Measurements from ENCODE around the gene FOXN4.

Gene FOXN4

DNA sequence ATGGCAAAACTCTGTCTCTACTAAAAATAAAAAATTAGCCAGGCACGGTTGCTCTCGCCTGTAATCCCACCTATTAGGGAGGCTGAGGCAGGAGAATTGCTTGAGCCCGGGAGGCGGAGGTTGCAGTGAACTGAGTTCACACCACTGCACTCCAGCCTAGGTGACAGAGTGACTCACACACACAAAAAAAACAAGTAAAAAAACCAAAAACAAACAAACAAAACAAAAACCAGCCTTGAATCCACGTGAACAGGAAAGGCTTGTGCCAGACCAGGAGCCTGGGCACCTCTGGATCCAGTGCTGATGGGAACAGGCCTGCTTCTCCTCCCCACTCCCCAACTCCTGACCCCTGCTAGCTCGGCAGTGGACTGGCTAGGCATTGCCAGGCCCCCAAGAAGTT lies 3.5 kb downstream of the FOXN4 start:
- DNase-seq: no peak

DNA sequence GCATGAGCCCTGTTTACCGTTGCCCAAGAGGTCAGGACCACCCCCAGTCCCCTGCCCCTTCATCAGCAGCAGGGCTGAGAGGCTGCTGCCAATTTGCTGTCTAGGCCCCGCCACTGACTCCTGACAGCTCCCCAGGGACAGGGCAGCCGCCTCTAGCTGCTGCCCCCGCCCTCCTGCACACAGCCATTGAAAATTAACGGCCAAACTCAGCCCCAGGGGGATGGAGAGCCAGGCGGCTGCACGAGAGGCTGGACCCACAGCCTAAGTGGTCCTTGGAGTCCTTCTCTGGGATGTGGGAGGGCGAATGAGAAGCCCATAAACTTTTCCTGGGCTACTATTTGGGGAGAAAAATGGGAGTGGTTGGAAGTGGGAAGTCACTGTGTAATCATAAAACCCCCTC lies 4.6 kb downstream of the FOXN4 start:
- DNase-seq: no peak

DNA sequence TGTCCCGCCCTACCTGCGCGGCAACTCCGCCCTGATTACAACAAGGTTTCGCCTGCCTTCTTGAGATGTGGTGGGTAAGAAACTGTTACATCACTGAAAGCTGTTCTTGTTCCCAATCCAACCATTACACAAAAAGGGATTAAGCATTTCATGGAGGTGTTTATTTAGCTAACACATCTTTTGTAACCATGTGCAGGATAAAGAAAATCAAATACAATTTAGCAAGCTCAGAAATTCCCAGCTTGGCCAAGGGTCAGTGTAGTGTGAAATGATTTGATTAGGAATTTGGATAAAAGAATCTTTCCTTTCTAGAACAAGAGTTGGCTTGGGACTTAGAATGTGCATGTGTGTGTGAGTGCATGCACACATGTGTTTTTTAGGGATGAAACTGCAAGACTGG lies 6.3 kb downstream of the FOXN4 start:
- DNase-seq: no peak

DNA sequence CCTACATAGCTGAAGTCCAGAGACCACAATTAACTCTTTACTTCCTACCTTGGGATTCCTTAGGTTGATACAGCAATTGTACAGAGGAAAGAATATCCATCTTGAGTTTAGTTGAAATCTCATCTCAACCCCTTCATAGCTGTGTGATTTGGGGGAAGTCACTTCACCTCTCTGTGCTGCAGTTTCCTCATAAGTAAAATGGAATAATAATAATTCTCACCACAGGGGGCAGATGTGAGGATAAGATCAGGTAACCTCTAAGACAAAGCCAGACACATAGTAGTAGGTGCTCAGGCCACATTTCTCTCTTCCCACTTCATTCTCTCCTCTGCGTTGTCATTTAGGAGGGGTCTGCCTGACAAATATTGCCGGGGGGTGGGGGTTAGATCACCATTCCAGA lies 6.7 kb downstream of the FOXN4 start:
- no peak for DNase-seq

DNA sequence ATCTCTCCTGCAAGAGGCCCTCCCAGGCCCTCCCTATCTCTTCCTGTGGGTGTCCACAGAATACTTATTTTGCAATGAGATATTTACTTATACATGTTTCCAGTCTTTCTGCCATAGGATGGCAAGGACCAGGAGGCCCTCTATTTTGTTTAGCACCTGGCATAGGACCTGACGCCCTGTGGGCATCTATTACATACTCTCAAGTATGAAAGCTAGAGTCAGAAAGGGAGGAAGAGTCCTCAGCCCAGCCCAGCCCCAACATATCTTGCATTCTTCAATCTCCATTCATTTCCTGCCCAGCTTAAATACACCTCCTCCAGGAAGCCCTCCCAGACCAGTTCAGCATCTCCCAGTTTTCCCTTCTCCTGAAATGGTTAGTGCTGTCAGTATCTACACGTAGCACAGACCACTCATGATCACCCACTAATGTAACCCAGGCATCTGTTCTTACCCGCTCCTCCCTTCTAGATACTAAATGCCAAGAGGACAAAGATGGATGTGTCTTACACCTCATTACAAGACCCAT lies 7.4 kb downstream of the FOXN4 start:
- DNase-seq: no peak

DNA sequence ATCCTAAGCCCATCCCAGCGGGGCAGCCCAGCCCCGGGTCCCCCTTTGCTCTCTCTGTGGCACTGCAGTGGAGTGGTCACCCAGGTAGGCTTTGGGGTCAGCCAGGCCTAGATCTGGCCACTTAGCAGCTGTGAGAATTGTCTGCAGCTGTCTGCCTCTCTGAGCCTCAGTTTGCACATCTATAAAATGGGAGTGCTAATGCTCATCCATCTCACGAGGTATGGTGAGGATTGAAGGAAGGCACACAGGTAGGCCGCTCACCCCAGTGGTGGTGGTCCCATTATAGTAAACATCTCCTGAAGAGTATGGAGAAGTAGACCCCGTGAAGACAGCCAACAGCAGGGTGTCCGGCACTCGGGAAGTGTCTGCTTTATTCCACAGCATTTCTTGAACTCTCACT lies 9.2 kb downstream of the FOXN4 start:
- no peak for DNase-seq

DNA sequence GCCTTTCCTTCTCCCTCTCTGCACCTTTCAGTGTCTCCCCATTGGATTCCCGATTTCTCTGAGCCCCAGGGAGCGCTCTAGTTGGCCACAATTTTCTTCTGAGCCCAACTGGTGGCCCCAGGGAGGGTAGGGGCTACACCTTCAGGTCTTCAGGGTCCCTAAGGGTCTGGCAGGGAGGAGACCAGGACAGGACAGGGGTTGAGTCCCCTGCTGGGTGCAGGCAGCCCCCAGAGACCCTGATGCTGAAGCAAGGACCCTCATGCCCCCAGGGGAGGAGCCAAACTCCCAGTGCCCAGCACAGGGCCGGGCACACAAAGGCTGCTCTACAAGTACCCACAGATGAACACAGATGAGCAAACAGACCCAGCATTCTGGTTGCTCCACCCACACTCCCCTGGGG lies 12.7 kb downstream of the FOXN4 start:
- no peak for DNase-seq

DNA sequence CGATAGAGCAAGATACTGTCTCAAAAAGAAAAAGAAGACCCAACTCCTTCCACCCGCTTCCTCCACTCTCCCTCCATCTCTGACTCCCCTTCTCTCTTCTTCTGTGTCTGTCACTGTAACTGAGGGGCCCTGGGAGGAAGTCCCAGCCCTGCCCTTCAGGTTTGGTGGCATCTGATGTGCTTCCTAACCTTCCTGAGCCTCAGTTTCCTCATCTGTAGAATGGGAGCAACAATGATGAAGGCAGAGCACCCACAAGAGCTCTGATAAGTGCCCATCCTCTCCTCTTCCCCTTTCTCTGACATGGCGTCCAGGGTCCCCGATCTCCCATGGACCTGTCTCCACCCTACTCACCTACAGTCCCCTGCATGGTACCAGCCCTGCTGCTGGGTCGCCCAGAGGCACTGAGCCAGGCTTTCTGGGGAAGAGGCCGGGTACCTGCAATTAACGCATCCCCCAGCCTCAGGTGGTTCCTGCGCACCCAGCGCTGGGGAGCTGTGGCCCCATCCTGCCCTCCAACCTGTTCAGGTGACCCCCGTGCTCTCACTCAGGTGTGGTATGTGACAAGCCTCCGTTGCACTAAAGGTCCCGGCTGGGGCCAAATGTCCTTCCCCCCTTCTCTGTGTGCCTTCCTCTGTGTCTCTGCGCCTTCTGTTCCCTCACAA lies 13.2 kb downstream of the FOXN4 start:
- DNase-seq: no peak

DNA sequence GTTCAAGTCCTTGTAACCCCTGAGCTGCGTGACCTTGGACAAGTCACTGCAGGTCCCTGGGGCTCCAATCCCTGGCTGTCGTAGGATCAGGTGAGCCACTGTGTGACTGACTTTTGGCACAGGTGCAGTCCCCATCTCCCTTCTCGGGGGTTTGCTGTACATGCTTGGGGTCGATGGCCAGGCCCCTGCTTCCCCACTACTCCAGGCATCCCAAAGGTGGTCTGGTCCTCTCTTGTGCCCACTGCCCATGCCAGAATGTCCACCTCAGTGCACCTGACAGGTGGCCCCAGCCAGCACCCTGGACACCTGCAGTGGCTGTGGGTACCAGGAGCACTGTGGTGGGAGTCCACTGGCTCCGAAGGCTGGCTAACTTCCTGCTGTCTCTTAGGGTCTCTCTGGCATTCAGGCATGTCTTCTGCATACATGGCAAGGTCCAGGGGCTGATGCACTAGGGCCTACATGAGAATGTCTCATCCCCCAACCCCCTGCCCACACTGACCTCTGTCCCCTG lies 14.7 kb downstream of the FOXN4 start:
- no peak for DNase-seq

DNA sequence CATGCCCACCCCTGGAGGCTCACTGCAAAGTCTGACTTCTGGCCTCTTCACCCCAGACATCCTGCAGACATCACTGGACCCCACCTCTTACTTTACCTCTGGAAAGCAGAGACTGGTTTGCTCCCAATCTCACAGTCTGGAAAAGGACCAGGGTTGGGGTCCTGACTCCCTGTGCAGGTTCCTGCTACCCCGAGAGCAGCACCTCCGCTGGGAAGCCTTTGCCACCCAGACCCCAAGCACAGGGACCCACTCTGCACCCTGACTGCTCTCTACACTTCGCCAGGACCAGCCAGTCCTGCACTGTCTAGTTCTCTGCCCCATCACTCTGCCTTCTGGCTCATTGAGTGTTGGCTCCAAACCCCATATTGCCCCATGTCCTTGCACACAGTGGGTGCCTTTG lies 16.0 kb downstream of the FOXN4 start:
- no peak for DNase-seq

DNA sequence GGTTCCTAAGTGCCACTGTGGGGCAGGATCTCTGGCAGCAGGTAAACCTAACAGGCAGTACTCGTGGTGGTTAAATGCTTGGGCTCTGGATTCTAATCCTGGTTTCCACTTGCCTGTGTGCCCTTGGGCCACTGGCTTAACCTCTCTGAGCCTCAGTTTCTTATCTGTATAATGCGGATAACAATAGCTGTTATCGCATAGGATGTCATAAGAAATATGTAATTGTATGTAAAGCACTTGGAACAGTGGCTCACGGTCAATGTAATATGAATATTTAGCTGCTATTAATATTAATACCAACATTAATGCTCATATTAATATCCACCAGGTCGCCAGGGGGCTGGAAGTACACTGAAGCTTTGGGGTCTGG lies 16.8 kb downstream of the FOXN4 start:
- no peak for DNase-seq

DNA sequence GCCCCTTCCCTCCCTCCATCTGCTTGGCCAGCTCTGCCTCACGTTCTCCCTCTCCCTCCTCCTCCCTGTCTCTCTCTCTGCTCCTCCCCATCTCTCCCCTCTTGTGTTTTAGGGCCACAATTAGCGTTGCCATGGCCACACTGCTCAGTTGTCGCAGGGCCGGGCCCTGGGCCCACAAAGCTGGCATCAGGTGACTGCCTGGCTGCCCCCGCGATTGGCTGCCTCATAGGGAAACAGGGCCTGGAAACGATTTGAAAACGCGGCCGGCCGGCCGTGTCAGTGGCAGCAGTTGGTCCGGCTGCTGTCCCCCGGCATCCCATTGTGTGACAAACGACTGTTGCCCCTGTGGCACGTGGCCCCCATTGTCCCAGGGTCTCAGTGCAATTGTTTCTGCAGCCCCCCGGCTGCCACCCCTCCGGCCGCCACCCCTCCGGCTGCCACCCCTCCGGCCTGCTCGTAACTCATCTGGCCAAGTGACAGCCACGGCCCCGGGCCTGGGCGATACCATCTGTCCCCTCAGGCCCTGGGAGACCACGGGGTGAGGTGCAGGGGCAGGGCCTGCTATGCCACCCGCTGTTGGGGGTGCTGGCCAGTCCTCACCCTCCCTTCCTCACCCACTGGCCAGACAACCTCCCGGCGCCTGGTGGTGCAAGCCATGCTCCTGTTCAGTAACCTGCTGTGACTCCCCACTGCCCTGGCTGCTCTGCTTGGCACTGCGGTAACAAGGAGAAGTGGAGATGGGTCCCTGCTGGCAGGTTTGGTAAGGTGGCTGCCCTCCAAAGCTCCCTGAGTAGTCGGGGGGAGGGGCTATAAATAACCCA lies 17.4 kb downstream of the FOXN4 start:
- DNase-seq: peak; percentile 13

DNA sequence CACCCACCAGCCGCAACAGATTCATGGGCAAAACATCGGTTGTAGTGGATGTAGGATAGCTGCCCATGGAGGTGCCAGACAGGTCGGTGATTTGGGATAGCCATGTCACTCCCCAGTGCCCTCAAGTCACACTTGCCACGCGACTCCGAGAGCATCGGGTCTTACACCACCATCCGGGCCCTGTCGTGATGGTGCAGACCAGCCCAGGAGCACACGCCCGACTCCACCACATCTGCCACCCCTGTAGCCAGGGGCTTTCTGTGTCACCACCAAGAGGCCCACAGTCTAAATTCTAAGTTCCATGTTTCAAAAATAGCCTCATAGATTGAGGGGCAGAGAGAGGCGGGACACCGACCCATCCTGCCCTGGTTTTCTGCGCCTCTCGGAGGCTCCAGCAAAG lies 18.0 kb downstream of the FOXN4 start:
- no peak for DNase-seq

DNA sequence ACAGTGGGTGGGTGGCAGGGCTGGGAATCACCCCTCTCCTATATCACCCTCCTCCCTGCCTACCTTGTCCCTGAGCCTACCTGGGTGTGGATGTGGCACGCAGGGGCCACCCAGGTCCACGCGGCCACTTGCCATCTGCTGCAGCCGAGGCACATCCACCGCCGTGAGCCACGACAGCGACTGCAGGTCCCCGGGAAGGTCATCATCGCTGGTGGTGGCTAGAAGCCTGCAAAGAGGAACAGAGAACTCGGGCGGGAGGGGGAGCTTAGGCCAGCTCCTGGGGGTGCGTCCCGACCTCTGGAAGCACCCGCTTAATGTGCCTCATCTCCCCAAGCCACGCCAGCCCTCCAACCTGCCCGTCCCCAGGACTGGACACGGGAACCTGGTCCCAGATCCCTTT lies 19.0 kb downstream of the FOXN4 start:
- DNase-seq: no peak

DNA sequence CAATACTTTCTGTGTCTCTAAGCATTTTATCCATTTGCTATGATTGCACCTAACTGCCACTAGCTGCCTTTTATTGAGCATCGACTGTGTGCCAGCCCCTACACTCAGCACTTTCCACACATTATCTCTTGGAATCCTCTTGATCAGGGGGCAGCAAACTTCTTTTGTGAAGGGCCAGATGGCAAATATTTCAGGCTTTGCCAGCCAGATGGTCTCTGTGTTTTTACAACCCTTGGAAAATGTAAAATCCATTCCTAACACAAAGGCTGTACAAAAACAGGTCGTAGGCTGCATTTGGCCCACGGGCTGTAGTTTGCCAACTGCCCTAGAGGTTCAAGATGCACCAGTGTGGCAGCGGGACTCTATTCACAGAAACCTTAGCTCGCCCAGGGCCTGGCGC lies 19.5 kb downstream of the FOXN4 start:
- DNase-seq: no peak

DNA sequence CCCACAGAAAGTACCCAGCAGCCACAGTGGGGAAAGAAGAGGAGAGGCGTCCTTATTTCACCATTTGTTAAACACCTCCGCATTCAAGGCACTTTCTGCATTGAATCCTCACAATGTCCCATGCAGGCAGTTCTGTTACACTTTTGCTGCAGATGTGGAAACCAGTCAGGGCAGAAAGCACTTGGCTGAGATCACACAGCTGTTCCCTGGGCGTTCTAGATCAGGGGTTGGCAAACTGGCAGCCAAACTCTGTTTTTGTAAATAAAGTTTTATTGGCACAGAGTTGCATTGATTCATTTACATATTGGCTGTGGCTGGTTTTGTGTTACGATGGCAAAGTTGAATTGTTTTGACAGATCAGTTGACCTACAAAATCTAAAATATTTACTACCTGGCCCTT lies 20.1 kb downstream of the FOXN4 start:
- DNase-seq: no peak

DNA sequence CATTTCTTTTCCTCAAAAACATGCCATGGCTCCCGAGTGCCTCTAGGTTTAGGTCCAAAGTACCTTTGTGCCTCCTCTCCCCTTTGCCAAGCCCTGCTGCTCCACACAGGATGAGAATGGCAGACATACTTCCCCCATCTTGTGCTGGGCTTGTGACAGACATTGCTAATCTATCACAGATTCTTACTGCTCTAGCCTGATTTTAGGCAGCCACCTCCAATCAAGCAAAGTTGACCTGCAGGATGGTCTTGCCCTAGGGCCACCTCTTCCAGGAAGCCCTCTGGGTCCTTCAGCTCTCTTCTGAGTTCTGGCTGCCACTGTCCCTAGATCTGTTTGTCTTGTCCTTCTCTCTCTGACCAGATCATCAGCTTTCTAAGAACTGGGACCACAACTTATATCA lies 20.5 kb downstream of the FOXN4 start:
- DNase-seq: no peak

DNA sequence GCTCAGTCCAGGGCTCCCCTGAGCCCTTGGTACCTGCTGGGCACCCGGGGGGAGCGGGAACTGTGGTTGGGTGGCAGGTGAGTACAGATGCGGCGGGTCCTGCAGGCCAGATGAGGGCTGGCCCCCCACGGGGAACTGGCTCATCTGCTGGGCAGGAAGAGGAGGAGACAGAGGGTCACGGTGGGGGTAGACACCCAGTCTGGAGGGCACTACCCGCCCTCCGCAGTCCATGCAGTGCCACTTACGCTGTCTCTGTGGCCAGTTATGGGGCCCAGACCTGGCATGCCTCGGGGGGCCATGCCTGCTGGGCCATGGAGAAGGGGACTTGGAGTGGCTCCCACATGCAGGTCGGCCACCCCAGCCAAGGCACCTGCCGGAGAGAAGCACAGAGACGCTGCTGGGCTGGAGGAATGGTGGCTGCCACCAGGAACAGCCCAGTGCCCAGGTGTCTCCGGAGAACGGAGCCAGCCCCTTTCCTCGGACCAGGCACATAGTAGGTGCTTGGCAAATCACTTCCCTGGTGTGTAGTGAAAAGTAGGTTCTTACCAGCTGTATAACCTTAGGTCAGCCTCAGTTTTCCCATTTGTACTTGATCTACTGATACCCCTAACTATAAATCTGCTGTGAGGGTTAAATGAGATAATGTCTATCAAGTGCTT lies 21.1 kb downstream of the FOXN4 start:
- no peak for DNase-seq

DNA sequence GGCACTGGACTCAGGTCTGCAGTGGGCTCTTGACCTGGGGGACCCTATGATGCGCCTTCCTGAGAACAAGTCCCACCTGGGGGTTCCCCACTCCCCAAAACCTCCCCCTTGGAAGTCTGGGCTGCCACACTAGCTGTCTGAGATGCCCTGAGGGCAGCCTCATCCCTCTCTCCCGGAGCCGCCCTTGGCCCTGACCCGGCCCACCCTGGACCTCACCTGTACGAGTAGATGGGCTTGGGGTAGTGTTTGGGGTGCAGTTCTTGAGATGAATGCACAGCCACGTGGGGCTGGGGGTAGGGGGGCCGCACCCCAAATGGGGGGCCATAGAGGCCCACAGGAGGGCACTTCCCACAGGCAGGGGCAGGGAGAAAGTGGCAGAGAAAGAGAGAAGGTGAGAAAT lies 21.9 kb downstream of the FOXN4 start:
- DNase-seq: no peak

DNA sequence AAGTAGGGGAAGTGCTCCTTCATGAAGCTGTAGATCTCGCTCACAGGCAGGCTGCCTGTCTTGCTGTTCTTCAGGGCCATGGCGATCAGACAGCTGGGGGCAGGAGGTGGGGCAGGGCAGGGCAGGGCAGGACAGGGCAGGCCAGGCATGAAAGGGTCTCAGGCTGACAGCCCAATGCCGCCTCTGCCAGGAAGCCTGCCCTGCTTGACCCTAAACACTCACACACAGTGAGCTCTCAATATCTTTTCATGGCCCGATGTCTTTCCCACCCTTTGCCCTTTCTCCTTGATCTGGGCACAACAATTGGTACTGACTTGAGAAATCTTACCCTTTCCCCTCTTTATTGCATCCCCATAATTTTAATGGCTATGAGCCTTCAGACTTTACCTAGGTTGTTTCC lies 22.4 kb downstream of the FOXN4 start:
- no peak for DNase-seq

DNA sequence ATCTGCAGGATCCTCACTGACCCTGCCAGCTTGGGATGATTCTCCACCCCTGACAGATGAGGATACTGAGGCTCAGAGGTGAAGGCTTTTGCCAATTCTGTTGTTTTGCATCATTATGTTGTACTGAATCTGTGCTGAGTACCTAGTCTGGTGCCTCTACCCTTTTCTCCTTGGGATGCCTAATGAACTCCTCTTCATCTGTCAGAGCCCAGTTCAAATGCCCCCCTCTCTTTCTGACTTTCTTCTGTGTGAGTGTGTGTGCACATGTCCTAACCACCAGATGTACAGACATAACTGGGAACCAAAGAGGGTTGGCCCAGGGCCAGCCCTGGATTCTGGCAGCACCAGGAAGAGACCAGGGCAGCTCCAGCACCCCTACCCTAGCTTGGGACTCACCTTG lies 22.8 kb downstream of the FOXN4 start:
- no peak for DNase-seq

DNA sequence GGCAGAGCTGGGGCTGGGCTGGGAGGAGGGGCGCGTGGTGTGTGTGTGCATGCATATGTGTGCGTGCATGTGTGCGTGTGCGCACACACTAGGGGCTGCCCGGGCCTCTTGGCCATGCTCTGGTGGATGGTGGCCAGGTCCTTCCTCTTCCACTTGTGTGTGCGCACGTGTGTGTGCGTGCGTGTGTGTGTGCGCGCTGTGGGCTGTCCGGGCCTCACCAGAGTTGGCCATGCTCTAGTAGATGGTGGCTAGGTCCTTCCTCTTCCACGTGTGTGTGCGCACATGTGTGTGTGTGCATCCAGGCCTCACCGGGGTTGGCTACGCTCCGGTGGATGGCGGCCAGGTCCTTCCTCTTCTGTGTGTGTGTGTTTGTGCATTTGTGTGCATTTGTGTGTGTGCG lies 24.7 kb downstream of the FOXN4 start:
- DNase-seq: no peak

DNA sequence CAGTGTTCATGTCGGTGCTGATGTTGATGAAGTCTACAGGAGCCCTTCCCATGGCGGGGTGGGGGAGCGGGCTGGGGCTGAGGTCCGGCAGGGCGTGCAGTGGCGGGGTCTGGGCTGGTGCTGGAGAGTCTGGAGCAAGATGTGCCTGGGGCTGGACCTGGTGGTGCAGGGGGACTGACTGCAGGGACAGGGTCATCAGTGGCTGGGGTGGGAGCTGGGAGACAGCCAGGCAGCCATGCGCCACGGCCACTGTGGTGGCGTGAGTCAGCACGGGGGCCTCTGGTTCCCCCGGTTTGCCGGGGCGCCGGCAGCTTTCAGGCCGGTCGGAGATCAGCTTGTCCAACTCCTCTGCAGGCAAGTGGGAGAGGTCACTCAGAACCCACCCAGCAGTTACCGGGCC lies 27.6 kb downstream of the FOXN4 start:
- DNase-seq: no peak

DNA sequence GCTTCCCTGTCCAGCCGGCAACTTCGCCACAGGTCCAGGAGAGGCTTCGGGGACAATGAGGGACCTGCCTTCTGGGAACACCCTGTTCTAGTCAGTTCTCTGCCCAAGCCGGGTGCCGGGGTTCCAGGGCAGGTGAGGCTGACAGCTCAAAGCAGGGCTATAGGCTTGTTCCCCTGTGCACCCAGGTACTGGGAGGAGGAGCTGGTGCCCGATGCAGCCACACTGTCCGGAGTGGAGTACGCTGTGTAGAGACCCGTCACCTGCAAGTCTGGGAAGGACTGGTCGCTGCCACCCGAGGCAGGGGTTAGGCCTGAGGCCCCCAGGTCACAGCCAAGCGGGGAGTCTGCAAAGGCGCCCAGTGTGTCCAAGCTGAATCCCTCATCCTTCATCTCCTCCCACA lies 29.6 kb downstream of the FOXN4 start:
- DNase-seq: no peak

Measured in EL (cell line).